GM12878 (cell line): ENCODE data around the gene CHST15.

Experiments used
- BRCA1 ChIP-seq: IDR thresholded peaks from 2 replicates; pipeline ENCODE4 v1.6.1; 2011; ENCODE audit warnings: low read depth, low read length, improper control_type of control experiment
- EP300 ChIP-seq, 2 experiments: fragments of 150-350 bp in 1 of 2; IDR thresholded peaks; 2 replicates each; pipeline ENCODE4 v1.6.1; 2011 to 2012; ENCODE audit warnings: low read depth in 2 of 2, low read length in 2 of 2, borderline replicate concordance in 1 of 2, improper control_type of control experiment in 1 of 2, inconsistent platforms in 1 of 2; ENCODE audit not compliant: control insufficient read depth in 1 of 2
- FOXM1 ChIP-seq: IDR thresholded peaks from 2 replicates; pipeline ENCODE4 v1.6.1; 2012; ENCODE audit warnings: low read depth, mild to moderate bottlenecking, inconsistent platforms, low read length, moderate library complexity
- POLR2A ChIP-seq: IDR thresholded peaks from 2 replicates; pipeline ENCODE4 v1.6.1; 2011; ENCODE audit warnings: low read depth, mild to moderate bottlenecking, low read length
- POLR2AphosphoS5 ChIP-seq: IDR thresholded peaks from 2 replicates; pipeline ENCODE4 v1.6.1; 2011; ENCODE audit warnings: mild to moderate bottlenecking, low read length, inconsistent platforms
- PRDM15 ChIP-seq: fragments of 450-650 bp; formaldehyde crosslinking; IDR thresholded peaks from 2 replicates; pipeline ENCODE4 v1.4.0; 2020; ENCODE audit warnings: mild to moderate bottlenecking, moderate library complexity
- SP1 ChIP-seq: IDR thresholded peaks from one replicate; pipeline ENCODE4 v1.6.1; 2011; ENCODE audit warnings: low read depth, low read length
- USF1 ChIP-seq: IDR thresholded peaks from 2 replicates; pipeline ENCODE4 v1.6.1; 2011; ENCODE audit warnings: borderline replicate concordance, low read depth, mild to moderate bottlenecking, moderate library complexity, mixed read lengths, low read length; ENCODE audit not compliant: insufficient read depth; ENCODE audit errors: extremely low read length
- YY1 ChIP-seq: IDR thresholded peaks from 2 replicates; pipeline ENCODE4 v1.6.1; 2011; ENCODE audit warnings: low read depth, mild to moderate bottlenecking, low read length
- TF ChIP-seq, protein P1 (sequence below), 3 experiments: IDR thresholded peaks in 2 of 3; conservative IDR thresholded peaks in 1 of 3; 2 replicates each; pipeline ENCODE4 v1.5.1; 2011; ENCODE audit warnings: low read depth in 3 of 3, low read length in 3 of 3, mild to moderate bottlenecking in 3 of 3, control low read depth in 2 of 3, moderate library complexity in 2 of 3, inconsistent platforms in 1 of 3, mixed read lengths in 1 of 3; ENCODE audit not compliant: control insufficient read depth in 2 of 3, insufficient read depth in 1 of 3; ENCODE audit errors: extremely low read depth in 1 of 3
- TF ChIP-seq, protein P2 (sequence below): IDR thresholded peaks from 2 replicates; pipeline ENCODE4 v1.6.1; 2011; ENCODE audit warnings: low read depth, low read length, improper control_type of control experiment, borderline replicate concordance

GRCh38 chr10:123970927-123971286 lies 122.5 kb downstream of the CHST15 start:
- TF ChIP-seq, protein P1, sequence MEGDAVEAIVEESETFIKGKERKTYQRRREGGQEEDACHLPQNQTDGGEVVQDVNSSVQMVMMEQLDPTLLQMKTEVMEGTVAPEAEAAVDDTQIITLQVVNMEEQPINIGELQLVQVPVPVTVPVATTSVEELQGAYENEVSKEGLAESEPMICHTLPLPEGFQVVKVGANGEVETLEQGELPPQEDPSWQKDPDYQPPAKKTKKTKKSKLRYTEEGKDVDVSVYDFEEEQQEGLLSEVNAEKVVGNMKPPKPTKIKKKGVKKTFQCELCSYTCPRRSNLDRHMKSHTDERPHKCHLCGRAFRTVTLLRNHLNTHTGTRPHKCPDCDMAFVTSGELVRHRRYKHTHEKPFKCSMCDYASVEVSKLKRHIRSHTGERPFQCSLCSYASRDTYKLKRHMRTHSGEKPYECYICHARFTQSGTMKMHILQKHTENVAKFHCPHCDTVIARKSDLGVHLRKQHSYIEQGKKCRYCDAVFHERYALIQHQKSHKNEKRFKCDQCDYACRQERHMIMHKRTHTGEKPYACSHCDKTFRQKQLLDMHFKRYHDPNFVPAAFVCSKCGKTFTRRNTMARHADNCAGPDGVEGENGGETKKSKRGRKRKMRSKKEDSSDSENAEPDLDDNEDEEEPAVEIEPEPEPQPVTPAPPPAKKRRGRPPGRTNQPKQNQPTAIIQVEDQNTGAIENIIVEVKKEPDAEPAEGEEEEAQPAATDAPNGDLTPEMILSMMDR (IDR thresholded peaks at IDR 0.05 in 2 of 3, conservative IDR thresholded peaks at IDR 0.05 in 1 of 3; ENCODE audit: control insufficient read depth in 2 of 3, extremely low read depth in 1 of 3, insufficient read depth in 1 of 3, low read depth in 3 of 3, low read length in 3 of 3): no peak
- no peak for TF ChIP-seq BRCA1
- no peak for TF ChIP-seq SP1
- no peak for TF ChIP-seq FOXM1
- no peak for TF ChIP-seq USF1
- TF ChIP-seq EP300 (IDR thresholded peaks at IDR 0.05; ENCODE audit: borderline replicate concordance in 1 of 2, control insufficient read depth in 1 of 2, low read depth in 2 of 2, low read length in 2 of 2): no peak
- no peak for TF ChIP-seq YY1
- TF ChIP-seq POLR2AphosphoS5: no peak
- TF ChIP-seq PRDM15 (CRISPR knock-in tag): no peak
- TF ChIP-seq, protein P2, sequence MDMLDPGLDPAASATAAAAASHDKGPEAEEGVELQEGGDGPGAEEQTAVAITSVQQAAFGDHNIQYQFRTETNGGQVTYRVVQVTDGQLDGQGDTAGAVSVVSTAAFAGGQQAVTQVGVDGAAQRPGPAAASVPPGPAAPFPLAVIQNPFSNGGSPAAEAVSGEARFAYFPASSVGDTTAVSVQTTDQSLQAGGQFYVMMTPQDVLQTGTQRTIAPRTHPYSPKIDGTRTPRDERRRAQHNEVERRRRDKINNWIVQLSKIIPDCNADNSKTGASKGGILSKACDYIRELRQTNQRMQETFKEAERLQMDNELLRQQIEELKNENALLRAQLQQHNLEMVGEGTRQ: no peak
- no peak for TF ChIP-seq POLR2A
